ENCODE measurements around the gene SELENOV.

DNA sequence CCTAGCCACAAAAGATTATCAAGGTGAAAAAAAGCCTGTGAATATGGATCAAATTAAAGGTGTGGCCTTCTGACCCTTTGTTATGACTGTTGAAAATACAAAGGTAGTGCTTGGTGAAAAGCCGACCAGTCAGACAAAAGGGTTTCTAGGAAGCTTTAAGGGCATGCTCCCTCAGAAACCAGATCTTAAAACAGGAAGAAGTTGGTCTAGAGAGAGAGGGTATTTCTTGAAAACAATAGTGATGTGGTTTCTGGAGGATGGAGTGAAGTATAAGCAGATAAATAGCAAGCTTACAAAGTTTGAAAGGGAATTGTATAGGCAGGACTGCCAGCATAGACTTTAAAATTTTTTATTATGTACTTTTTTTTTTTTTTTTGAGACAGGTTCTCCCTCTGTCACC is 30.0 kb downstream of the SELENOV start:
- TF ChIP-seq, protein P1, sequence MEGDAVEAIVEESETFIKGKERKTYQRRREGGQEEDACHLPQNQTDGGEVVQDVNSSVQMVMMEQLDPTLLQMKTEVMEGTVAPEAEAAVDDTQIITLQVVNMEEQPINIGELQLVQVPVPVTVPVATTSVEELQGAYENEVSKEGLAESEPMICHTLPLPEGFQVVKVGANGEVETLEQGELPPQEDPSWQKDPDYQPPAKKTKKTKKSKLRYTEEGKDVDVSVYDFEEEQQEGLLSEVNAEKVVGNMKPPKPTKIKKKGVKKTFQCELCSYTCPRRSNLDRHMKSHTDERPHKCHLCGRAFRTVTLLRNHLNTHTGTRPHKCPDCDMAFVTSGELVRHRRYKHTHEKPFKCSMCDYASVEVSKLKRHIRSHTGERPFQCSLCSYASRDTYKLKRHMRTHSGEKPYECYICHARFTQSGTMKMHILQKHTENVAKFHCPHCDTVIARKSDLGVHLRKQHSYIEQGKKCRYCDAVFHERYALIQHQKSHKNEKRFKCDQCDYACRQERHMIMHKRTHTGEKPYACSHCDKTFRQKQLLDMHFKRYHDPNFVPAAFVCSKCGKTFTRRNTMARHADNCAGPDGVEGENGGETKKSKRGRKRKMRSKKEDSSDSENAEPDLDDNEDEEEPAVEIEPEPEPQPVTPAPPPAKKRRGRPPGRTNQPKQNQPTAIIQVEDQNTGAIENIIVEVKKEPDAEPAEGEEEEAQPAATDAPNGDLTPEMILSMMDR (IDR thresholded peaks at IDR 0.05; ENCODE audit: low read depth, low read length): no peak
- no peak for TF ChIP-seq EZH2phosphoT487 (IDR thresholded peaks at IDR 0.05; ENCODE audit: low read depth)

All from OCI-LY3 (cell line).